ENCODE results near the gene PTPN3. TPM values are rescaled to one million over a fixed set of nuclear protein-coding genes. Genes with fewer than 3 reads are reported as not detected.
"Not testable (repeated sequence)": the region's sequence is repeated elsewhere in the genome, so short reads cannot be mapped to it uniquely, and the experiment has no call there.

PTPN3 gene
- polyA plus RNA-seq, 1 of the 3 experiments (the other 2 are of a cell fraction): 7.5 TPM

GRCh38 chr9:109358968-109359603, 139.0 kb downstream of the PTPN3 start:
- H3K9me3 ChIP-seq; H3K36me3 ChIP-seq (replicated peaks in 1 of 2; ENCODE audit: control insufficient read depth in 1 of 2, insufficient read depth in 2 of 2, low read length in 1 of 2); H2AFZ ChIP-seq (ENCODE audit: low read depth); H3K27ac ChIP-seq (ENCODE audit: low read depth in 2 of 2, low read length in 1 of 2); H3K79me2 ChIP-seq (ENCODE audit: insufficient read depth); H4K20me1 ChIP-seq (ENCODE audit: insufficient read depth); H3K4me3 ChIP-seq (ENCODE audit: low read depth in 2 of 2, low read length in 1 of 2); H3K9me2 ChIP-seq; H3K9ac ChIP-seq; H3F3A ChIP-seq (replicated peaks; ENCODE audit: insufficient read depth); H3K27me3 ChIP-seq (ENCODE audit: insufficient read depth); H3K4me1 ChIP-seq (ENCODE audit: control insufficient read depth in 1 of 2, insufficient read depth in 2 of 2, low read depth in 1 of 2, low read length in 1 of 2); POLR2A ChIA-PET; DNase-seq; H3K4me2 ChIP-seq: not testable (repeated sequence)
- 40% methylated on average over 8 of the region's 8 CpGs for WGBS (ENCODE audit: low lambda C conversion rate)
- CTCF ChIA-PET: interaction anchor here (1.1 kb wide), 1 partner anchor 15 kb away, joined by 3 read pairs; no protein-coding TSS in a partner anchor

GRCh38 chr9:109355564-109356297, 142.4 kb downstream of the PTPN3 start:
- no peaks in the 10 kb centered on the region for H4K20me1 ChIP-seq (ENCODE audit: insufficient read depth)
- WGBS (ENCODE audit: low lambda C conversion rate): 62% methylated on average over 14 of the region's 21 CpGs
- peaks cover 6% of the 10 kb centered on the region; the same call in 1 of the 2 replicates for H3K27me3 ChIP-seq (ENCODE audit: insufficient read depth)
- H3K9me3 ChIP-seq: no peaks in the 10 kb centered on the region
- H2AFZ ChIP-seq (ENCODE audit: low read depth): no peak overlapping the region
- H3K4me2 ChIP-seq: no peak overlapping the region
- TF ChIP-seq NFIC (IDR thresholded peaks at IDR 0.05; ENCODE audit: borderline replicate concordance): no peak
- TF ChIP-seq MXI1 (IDR thresholded peaks at IDR 0.05; ENCODE audit: low read depth, low read length): no peak
- TF ChIP-seq CTCF (IDR thresholded peaks at IDR 0.05): no peak
- no peak for TF ChIP-seq NRF1 (IDR thresholded peaks at IDR 0.05; ENCODE audit: low read depth, low read length)
- TF ChIP-seq RFX5 (IDR thresholded peaks at IDR 0.05; ENCODE audit: low read length): no peak
- no peak for TF ChIP-seq FOXM1 (IDR thresholded peaks at IDR 0.05; ENCODE audit: low read depth)
- TF ChIP-seq MAX (IDR thresholded peaks at IDR 0.05; ENCODE audit: low read depth): no peak
- no peak for TF ChIP-seq SMC3 (IDR thresholded peaks at IDR 0.05; ENCODE audit: low read depth, low read length)
- no peak for TF ChIP-seq ZBTB33 (IDR thresholded peaks at IDR 0.05; ENCODE audit: borderline replicate concordance, low read depth)
- TF ChIP-seq RCOR1 (IDR thresholded peaks at IDR 0.05; ENCODE audit: low read length): no peak
- no peak for TF ChIP-seq USF1 (IDR thresholded peaks at IDR 0.05; ENCODE audit: borderline replicate concordance, low read depth)
- TF ChIP-seq SIN3A (IDR thresholded peaks at IDR 0.05; ENCODE audit: borderline replicate concordance, low read depth, low read length): no peak
- TF ChIP-seq PBX3 (IDR thresholded peaks at IDR 0.05): no peak
- POLR2A ChIA-PET: no interaction called here
- no peak overlapping the region for H3K9ac ChIP-seq
- H3K79me2 ChIP-seq (ENCODE audit: insufficient read depth): no peaks in the 10 kb centered on the region
- CTCF ChIA-PET: interaction anchor here (1.3 kb wide), 1 partner anchor 11 kb away, joined by 3 read pairs; no protein-coding TSS in a partner anchor
- no peaks in the 10 kb centered on the region for H3K36me3 ChIP-seq (replicated peaks in 1 of 2; ENCODE audit: control insufficient read depth in 1 of 2, insufficient read depth in 2 of 2, low read length in 1 of 2)
- no peaks in the 10 kb centered on the region for H3K9me2 ChIP-seq
- H3K4me3 ChIP-seq (ENCODE audit: low read depth in 2 of 2, low read length in 1 of 2): no peak overlapping the region
- H3K4me1 ChIP-seq (ENCODE audit: control insufficient read depth in 1 of 2, insufficient read depth in 2 of 2, low read depth in 1 of 2, low read length in 1 of 2): no peaks in the 10 kb centered on the region
- no peak for DNase-seq
- H3K27ac ChIP-seq (ENCODE audit: low read depth in 2 of 2, low read length in 1 of 2): no peak overlapping the region
- no peaks in the 10 kb centered on the region for H3F3A ChIP-seq (replicated peaks; ENCODE audit: insufficient read depth)
